8988T (cell line): ENCODE data around the gene MGST2.

Source experiments
- DNase-seq: peaks from one replicate; pipeline ENCODE4 v3.0.0; 2011

The MGST2 gene

GRCh38 chr4:139745111-139745639 lies 79.6 kb downstream of the MGST2 start:
- DNase-seq = no peak

DNA sequence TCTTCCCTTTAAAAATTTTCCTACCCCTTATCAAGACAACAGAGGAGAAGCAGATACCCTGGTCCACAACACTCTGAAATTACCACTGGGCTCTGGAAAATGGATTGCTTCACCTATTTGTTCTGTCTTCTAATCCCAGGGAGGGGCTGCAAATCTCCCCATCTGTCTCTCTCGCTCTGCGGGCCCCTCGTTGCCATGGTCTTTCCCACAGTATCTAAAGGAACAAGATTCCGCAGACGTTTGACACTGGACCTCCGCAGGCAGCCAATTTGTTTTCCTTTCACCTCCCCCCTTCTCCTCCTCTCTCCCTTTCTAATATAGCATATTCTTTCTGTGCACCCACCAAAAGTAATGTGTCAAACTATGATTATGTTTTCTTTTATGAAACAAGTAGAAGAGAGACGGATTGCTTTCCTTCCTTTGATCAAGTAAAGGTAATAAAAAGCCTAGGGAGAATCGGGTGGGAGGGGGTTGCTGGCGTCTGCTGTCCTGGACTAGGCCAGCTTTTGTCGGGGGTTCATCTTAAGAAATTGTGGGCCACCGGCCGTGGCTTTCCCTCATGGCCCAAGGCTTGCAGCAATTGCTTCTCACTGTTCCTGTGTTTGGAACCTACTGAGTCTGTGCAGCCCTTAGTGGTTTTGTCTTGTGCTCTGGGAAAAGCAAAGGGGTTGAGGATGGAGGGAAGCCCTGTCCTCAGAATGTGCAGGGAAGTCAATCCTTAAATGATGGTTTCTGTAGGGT lies 81.0 kb downstream of the MGST2 start:
- no peak for DNase-seq

DNA sequence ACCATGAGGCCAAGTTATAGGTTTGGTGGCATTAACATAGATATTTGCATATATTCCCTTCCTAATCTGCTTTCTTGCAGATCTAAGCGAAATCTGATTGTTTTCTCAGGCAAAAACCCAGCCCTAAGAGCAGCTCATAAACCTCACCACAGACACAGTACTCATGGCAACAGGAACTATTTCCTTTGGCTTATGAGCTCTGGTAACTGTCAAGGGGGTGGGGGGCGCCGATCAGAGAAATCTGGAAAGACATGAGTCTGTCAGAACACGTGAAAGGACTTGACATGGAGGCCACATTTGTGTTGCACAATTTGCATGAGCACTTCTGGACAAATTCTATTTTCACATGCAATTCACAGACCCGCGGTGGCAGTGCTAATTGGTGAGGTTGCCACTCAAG lies 83.7 kb downstream of the MGST2 start:
- DNase-seq = no peak

DNA sequence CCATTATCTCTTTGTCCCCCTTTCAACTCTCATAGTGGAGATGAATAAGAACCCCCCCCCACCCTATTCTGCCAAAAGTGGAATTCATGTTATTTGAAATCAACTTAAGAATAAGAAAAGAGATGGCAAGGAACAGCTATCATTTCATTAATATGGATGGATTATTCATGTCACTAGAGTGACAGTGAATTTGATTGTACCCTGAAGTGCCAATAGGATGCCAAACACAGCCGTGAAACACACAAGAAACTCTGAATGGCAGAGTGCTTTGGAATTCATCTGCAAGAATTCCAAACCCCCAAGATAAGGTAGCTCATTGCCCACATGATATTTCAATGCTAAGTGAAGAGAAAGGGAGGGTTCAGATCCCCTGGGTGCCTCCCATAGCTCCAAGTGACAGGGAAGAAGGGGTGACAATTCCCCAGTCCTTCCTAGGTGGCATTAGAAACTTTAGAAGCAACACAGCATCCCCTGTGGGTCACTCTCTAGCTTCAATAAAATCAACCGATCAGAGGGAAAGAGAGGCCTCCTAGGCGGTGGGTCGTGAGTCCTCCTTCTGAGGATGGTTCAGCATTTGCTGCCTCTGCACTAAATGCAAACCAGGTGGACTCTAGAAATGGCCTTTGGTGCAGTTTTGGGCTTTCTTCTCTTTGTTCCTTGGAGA lies 84.3 kb downstream of the MGST2 start:
- no peak for DNase-seq

GRCh38 chr4:139753686-139754085 lies 88.1 kb downstream of the MGST2 start:
- no peak for DNase-seq
